K562 treated with DMSO at 1 percent for 4 hours (cell line): Measurements from ENCODE around the gene C16orf87. TPM values are rescaled to one million over a fixed set of nuclear protein-coding genes. Genes with fewer than 3 reads are reported as not detected.

Experiments used
- total RNA-seq: library from RNA; unstranded; fragments of 300-600 nt; gene quantifications from 2 replicates; pipeline ENCODE4 v1.2.3, GENCODE V29; 2022; ENCODE audit not compliant: insufficient read depth

C16orf87 gene, protein sequence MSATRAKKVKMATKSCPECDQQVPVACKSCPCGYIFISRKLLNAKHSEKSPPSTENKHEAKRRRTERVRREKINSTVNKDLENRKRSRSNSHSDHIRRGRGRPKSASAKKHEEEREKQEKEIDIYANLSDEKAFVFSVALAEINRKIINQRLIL
- total RNA-seq = 8.1 and 8.5 TPM in 2 replicates

DNA sequence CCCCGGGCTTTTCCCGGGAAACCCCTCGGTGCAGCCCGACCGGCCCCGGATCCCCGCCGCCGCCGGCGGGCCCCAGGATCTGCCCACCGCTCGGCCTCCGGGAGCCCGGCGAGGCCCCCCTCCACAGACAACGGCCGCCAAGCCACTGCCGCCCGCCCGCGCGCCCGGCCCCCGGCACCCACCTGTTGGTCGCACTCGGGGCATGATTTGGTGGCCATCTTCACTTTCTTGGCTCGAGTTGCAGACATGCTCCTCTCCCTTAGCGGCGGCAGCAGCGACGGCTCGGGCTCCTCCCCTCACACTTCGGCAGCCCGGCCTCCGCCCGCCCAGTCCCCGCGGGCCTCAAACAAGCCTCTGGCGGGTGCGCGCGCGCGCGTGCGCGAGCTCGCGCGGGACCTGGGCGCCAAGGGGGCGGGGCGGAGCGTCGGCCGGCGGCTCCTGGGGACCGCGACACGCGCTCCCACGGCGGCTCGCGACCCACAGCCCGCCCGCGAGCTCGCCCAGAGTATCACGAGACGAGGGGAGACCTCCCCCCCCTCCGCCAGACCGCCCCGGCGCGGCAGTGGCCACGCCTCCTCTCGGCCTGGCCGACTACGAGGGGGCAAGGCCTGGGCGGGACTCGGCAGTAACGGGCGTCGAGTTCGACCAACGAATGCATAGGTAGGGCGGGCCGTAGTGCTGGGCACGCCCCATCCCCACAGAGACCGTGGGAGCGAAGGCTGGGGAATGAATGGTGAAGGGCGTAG lies at the start of gene C16orf87:
Gene C16orf87, minus strand, starts transcription at position 279 of the 746 bp plus-strand sequence. Its CDS starts 31 bp downstream, at position 248.

DNA sequence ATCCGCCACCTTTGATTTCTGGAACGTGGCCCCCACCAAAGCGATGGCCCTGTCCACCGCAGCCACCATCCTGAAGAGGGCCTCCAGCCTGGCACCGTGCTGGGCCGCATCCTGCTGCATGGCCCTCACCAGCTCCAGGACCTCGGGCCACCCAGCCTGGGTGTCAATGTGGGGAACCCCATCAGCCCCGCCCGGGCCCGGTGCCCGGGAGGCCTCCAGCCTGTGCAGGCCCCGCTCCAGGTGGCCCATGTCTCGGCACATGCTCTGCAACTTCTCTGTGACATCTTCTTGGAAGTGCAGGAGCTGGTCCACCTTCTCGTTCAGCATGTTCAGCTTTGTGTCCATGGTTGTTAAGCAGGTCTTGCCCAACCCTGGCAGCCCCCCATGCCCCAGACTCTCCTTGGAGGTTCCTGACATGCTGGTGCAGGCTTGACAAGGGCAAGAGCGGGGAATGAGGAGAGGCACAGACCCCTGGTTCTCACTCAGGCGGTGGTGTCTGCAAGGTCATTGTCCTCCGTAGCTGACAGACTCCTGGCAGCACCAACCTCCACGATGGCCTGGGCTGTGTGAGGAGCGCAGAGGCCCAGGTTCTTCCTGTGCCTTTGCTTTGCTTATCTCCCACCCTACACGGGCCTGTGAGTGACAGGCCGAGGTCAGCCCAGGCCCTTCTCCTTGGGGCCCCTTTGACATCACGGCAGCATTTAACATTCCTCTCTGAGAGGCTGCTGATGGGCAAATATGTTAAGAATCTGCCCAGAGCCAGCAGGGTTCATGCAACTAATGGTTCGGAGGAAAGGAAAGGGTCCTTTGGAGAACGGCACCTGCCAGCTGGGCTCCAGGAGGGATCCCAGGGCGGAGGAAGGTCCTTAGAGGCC lies 83.0 kb downstream of the C16orf87 start, which contains the start of gene MYLK3:
Gene MYLK3, minus strand, starts transcription at position 568 of the 875 bp plus-strand sequence. Its CDS starts 151 bp downstream, at position 417.

Other genes starting within 250 kb of the C16orf87 start
- gene SHCBP1, start 209.8 kb downstream of the C16orf87 start, total RNA-seq = 13.0 and 17.0 TPM in 2 replicates
- 34.0 and 36.6 TPM in 2 replicates for gene VPS35, start 142.0 kb downstream of the C16orf87 start, total RNA-seq
- gene ORC6, start 141.5 kb downstream of the C16orf87 start, total RNA-seq = 40.4 and 49.4 TPM in 2 replicates
- gene MYLK3, start 82.8 kb downstream of the C16orf87 start, total RNA-seq = 3.7 and 4.2 TPM in 2 replicates
- gene GPT2, start 53.2 kb upstream of the C16orf87 start, total RNA-seq = 20.3 and 23.6 TPM in 2 replicates
- 24.6 and 31.9 TPM in 2 replicates for gene DNAJA2, start 142.5 kb upstream of the C16orf87 start, total RNA-seq